HPDE6-E6E7 (cell line): ENCODE results near the gene SS18.

Experiments
- DNase-seq: peaks from one replicate; pipeline ENCODE4 v3.0.0; 2011; ENCODE audit warnings: missing footprints; ENCODE audit errors: extremely low spot score

Gene SS18

DNA sequence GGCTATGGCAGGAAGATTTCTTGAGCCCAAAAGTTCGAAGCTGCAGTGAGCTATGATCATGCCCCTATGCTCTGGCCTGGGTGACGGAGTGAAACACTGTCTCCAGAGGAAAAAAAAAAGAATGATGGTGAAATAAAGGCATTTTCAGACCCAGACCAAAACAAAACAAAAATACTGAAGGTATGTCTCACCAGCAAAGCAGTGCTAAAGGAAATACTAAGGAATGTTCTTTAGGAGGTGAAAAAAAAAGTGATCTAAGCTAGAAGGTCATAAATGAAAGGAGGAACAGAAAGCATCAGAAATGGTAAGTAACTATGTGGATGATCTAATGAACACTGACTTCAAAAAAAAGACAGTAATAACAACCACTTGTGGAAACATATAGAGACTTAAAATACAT, 18.7 kb downstream of the SS18 start:
- DNase-seq = no peak

DNA sequence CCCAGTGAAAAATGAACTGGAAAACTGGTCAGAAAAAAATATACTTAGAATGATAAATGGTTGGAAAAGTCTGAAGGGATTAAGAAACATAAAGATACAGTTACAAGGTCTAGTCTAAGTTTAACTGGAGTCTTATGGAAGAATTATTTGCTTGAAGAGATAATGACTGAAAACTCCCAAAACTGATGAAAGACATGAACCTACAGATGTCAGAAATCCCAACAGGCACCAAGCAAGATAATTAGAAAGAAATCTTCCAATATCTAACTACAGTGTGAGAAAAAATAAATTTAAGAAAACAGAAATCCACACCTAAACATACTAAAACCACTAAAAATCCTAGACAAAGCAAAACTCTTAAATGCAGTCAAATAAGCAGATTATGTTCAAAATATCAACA, 19.4 kb downstream of the SS18 start:
- no peak for DNase-seq

DNA sequence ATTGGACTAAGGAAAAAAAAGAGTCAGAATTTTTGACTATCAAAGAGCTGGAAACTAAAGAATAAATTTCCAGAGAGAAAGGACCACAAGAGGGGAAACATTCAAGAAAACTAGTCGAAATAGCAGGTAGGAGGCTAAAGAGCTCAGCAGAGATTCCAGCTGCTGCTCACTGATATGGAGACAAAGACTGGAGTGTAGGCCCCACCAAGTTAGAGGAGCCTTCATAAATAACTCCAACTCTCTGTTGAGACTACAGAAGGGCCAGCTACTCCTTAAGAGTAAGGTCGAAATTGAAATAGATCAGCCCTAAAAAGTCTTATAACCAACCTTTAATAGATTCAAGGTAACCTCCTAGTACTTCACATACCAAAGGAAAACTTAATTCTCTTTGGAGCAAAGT, 31.1 kb downstream of the SS18 start:
- DNase-seq = no peak

DNA sequence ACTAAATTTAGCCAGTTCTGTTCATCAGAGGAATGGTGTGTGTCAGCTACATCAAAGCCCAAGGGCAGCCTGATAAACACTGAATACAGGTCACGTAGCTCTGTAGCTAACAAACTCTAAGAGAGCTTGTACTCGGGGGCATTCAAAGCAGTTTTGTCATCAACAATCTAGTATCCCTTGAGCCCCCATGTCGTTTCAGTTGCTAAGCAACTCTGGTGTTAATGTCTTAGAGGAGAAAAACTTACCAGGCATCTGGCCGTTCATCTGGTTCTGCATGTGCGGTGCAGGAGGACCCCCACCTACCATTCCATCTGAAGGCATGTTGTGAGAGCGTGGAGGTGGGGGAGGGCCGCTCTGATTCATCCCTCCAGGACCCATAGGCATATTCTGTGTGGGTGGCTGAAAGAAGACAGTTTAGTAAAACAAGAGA, 33.1 kb downstream of the SS18 start:
- DNase-seq = no peak

DNA sequence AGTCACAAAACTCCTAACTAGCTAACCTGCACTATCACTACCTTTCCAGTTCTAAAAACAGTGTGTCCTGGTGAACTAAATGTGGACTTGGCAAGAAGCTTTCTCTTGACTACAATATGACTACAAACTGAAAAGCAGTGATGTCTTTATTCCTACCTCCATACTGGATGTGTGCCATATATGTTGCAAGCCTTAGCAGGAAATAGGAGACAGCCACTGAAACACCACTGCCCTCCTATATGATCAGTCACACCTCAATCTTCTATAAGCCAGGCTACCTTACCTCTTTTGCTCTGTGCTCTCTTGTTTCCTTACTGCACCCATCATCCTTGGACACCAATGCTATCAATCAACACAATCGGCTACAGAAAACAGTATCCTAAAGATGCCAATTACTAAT, 34.1 kb downstream of the SS18 start:
- DNase-seq = no peak

DNA sequence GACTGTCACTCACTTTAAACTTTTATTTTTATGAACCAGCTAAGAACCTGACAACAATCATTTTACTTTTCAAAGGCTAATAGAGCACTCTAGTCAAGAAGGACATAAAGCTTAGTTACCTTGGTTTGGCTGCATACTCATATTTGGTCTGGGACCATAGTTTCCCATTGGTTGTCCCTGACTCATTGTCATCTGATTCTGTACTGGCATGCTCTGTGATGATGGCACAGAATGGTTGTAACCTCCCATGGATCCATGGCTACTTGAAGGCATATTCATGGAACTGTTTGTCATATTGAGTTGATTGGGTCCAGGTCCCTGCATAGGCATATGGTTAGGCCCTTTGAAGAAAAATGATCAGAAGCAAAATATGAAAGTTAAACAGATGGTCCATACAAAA, 37.9 kb downstream of the SS18 start:
- DNase-seq = no peak

DNA sequence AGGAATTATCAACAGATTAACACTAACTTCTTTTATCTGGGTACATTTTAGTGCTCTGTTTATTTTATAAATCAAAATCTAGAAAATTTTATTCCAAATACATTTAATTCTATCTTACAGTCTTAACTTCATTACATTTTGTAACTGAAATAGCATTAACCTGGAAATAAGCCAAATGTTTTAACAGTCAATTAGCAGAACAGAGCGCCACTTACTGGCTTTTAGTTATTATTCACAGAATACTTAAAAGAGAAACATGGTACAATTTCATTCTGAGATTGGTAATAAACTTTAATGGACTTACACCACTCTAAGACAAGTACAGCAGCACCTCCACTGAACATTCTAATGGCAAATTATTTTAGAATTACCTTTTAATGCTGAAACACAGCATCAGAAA, 38.6 kb downstream of the SS18 start:
- DNase-seq = no peak

DNA sequence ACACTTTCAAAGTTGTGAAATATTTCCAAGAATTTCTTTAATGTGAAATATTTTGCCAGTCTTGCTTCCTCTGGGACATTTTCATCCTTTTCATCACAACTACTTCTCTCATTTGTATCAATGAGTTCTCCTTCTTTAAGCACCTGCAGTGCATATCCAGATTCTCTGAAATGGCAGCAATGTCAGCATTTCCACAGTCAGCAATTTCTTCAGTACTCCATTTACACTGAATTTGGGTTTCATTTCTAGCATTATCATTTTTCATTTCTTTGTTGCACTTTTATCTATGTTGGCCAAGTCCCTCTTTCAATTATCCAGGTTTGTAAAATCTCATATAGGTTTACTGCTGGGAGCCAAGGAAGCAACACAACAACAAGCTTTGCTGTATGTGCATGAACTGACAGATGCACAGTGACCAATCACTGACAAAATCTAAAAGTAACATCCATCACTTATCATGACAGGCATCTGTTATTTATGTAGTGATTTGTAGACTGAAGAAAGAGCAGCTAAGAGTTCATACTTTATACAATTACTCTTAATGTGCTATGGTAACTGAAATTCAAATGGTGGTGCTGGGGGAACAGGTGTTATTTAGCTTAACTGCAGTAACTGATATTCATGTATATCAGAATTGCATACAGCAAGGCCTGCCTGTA, 43.9 kb downstream of the SS18 start:
- DNase-seq = no peak

DNA sequence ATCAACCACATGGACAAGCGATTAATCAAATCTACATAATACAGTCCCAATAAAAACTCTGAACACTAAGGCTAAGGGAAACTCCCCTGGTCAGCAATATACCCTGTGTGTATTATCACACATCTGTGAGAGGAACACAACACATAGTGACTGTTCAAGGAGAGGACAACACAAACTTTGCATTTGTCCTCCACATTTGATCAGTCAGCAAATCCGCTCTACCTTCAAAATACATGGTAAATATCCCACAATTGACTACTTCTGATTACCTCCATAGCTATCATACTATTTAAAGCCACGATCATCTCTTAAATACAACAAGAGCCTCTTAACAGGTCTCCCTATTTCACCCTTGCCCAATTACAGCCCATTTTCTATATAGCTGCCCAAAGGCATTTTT, 45.6 kb downstream of the SS18 start:
- no peak for DNase-seq

DNA sequence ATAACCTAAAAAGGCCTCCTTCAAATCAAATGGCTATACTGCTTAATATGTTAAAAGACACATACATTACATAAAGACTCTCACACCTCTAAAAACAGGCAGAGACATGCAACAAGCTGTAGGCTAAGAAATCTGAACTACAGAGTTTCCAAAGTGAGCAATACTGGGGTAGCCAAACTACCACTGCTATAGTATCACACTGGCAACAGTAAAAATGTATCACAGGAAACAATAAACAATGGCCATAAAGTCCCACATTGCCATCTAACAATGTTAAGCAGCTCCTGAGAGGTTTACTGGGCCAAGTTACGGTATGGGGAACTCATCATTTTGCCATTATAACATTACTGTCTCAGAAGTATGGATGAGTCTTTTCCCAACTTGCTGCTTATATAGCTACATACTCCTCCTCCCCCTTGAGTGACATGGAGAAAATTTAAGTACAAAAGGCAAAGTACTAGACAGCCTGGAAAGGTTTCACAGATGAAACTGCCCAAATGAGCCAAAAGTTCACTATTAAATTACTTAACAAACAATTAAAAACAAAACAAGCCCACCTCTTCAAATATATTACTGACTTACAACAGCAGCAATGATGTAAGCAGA, 50.3 kb downstream of the SS18 start:
- no peak for DNase-seq

DNA sequence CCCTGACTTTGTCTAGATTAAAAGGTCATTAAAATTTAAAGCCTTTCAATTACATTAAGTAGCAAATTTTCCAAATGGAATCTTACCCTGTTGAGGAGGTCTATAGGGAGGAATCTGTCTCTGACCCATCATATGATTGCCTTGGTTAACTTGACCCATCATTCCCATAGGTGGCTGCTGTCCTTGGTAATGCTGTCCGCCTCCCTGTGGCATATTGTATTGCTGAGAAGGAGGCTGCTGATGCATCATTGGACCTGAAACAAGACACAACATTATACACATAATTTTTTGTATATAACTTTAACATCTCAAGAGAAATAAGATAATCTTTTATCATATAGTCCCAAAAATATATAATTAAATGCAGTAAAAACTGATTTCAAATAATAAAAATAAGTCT, 51.2 kb downstream of the SS18 start:
- DNase-seq = no peak

DNA sequence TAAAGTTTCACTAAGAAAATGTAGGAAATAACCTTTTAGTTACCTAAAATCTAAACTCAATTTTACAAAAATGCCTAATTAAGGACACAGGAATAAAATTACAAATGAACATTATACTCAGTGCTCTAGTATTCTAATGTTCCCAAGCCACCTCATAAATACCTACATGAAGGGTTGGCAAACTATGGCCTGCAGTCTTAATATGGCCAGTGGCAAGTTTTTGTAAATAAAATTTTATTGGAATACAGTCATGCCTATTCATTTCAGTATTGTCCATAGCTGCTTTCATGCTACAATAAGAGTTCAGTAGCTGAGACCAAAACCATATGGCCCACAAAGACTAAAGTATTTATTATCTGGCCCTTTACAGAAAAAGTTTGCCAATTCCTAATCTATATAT, 53.8 kb downstream of the SS18 start:
- no peak for DNase-seq

DNA sequence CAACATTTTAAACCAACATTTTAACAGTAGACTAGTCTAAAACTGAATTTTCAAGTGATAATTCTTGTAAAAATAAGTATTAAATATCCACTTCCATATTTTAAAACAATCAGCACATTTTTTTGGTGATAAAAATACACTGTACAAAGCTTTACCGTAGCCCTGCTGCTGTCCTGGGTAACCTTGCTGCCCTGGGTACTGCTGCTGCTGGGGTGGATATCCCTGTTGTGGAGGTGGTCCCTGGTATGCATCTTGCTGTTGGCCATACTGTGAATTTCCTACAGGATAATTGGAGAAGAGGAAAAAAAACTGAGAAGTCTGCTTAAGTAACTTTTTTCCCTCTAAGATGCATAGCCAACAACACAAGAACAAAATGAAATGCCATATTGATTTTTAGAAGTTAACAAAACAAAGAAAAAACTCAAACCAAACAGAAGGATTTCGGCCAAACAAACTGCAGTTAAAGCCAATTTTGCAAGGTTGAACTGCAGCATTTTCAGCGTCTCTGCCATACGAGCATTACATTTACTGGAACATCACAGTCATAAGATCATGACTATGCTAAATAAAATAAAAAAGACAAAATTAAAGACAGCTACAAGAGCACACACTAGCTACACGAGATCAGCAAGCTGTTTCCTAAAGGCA, 55.4 kb downstream of the SS18 start:
- no peak for DNase-seq

DNA sequence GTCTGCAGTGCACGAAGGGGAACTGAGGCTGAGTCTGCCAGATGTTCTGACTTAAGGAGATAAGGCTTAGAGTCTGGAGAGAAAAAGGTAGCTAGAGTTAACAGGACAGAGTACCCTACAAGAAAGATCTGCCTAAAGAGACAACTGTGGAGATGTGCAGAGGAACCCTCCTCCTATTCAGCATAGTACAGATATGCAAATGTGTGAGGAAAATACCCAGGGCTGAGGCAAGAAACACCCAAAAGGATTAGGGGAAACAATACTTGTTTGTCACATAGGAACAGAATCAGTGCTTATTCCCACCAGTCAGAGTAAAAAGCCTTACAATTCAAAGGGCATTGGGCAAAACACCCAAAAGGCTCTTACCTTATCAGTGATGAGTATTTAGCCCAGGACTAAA, 67.8 kb downstream of the SS18 start:
- DNase-seq = no peak

DNA sequence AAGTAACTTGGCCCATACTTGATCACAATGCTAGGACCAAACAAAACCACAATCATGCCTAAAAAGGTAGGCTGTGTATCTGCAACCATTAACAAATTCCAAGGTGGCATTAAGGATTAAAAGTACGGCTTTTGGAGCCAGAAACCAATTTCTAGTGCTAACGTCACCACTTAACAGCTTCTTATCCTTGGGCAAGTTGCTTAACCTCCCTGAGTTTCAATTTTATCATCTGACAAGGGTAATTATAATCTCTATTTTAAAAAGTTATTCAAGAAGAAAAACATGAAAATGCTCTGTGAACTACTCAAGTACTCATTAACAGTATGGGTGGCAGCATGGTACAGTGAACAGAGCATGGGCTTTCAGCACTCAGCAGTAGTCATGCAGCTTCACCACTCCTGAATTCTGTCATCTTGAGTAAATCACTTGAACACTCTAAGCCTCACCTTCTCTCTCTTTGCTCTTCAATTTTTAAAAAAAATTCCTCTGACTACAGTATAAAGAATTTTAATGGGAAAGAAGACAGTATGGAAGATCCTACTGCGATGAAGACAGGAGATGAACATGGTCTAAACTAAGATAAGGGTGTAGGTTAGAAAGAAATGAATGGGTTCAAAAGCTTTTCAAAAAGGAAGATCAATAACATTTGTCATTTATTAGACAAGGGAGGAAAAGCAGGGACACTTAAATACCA, 69.2 kb downstream of the SS18 start:
- DNase-seq = no peak

DNA sequence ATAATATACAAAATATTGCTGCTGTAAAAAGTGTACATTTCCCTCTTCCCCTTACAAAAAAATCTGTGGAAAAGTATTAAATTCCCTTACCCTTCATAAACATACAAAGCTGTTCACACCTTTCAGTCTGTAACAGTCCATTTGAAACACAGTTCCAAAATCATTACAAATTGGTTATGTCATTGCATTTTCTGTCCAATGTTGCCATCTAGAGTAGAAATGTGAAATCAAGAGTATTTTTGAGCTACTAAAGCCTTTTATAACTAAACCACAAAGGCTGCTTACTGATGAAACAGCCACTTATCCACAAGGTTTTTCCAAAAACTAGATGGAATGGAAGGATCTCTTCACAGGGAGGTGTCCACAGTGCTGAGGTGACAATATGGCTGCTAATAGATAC, 72.5 kb downstream of the SS18 start:
- DNase-seq = no peak

DNA sequence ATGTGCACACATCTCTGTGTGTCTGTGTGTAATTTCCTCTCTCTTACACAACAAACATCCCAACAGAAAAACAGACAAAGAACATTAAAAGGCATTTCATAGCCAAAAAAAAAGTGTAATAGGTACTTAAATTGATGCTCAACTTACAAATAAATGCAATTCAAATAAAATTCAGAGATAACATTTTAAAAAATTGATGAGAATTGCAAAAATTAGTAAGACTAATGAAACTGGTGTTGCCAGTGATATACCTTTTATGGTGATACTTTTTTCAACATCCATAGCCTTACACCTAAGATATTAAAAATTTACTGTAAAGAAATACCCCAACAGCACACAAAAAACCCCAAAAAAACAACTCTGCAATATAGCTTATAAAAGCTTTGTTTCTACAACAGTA, 76.0 kb downstream of the SS18 start:
- no peak for DNase-seq

DNA sequence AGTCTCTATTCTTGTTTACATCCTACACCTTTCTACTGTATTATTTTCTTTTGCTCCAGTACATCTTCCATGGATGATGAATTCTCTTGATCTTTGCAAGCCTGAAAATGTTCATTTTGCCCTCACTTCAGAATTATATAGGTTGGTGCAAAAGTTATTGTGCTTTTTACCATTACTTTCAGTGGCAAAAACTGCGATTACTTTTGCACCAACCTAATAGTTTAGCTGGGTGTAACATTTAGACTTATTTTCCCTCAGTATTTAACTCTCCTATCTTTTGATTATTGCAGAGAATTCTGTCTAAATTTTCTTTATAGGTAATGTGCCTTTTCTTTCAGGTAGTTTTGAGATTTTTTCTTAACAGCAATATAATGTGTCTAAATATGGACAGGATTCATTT, 81.8 kb downstream of the SS18 start:
- DNase-seq = no peak

DNA sequence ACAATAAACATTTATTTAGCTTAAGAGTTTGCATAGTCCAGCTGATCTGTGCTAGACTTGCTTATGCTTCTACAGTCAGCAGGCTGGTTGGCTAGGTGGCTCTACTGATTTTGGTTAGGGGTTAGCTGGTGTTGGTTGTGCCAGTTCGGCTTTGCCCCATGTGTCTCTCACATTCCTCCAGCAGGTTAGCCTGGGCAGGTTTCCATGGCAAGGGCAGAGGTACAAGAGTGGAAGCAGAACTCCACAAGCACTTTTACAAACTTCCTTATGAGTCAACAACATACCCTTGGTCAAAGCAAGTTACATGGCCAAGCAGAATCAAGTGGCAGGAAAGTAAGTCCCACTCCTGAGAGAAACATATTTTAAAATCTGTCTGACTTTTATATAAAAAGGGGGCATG, 82.3 kb downstream of the SS18 start:
- no peak for DNase-seq

DNA sequence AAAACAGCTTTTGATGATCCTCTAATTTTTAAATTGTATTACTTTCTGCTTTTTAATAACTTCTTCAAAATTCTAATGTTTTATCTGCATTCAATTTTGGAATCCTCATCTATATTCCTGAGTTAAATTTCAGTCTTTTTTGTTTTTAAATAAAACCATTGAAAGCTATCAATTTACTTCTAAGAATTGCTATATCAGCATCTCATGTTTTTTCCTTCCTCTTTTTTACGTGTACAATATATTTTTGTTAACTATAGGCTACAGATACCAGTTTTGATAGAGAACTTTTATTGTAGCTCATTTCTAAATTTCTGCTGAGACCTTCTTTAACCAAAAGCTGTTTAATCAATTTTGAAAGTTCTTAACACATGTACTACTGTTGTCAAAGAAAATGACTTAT, 84.5 kb downstream of the SS18 start:
- no peak for DNase-seq

DNA sequence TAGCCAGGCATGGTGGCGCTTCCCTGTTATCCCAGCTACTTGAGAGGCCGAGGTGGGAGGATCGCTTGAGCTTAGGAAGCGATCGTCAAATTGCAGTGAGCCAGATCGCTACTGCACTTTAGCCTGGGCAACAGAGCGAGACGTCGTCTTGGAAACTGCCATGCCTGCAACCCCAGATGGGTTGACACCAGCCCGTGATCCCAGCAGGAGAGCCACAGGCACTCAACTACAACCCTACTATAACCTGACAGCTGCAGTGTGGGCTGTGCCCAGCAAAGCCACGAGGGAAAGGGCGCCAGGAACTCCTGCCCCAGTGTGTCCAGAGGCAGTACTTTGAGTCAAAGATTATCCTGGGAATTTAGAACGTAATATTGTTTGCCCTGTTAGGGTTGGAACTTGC, 85.6 kb downstream of the SS18 start:
- no peak for DNase-seq

DNA sequence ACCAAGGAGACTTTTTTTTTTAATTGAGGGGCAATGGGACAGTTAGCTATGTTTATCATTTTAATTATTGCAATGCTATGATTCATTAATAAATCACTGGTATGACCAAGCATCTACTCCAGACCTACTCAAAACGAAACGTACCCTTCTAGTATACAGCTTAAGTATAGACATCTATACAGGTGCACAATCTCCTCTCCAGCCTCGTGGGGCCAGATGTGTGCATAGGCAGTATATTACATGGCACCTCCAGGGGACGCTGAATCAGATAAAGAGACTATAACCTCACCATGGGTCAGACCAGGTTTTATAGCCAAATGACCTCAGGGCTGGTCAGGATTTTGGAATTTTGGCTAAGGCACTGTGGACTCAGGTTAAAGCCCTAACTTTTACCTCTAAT, 86.6 kb downstream of the SS18 start:
- DNase-seq = no peak

DNA sequence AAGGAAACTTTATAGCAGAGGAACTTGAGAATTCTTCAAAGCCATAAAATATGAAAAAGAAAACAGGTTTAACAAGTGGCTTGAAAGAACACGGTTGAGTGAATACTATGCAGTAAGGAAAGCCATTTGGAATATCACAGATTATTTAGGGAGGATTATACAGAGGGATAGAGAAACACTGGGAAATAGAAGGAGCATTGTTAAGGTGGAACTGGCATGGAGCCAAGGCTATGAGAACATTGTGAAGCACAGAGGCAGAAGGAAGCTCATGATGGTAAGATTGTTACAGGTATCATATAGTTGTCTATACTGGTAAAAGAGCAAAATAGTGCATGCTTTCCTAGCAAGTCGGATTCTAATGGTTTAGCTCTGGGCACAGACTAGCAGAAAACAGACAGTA, 87.1 kb downstream of the SS18 start:
- DNase-seq = no peak
